H1 (cell line): ENCODE results near the gene SEMA3E.

Experiments
- CHD2 ChIP-seq: IDR thresholded peaks from 2 replicates; pipeline ENCODE4 v1.6.1; 2012; ENCODE audit warnings: low read length, improper control_type of control experiment
- TF ChIP-seq, protein P1 (sequence below), 3 experiments: IDR thresholded peaks; 1 replicate in 2 of 3; 2 replicates in 1 of 3; pipeline versions ENCODE4 v1.5.1 to v1.6.1; 2011; ENCODE audit warnings: low read length in 3 of 3, mild to moderate bottlenecking in 3 of 3, inconsistent platforms in 2 of 3, low read depth in 1 of 3, moderate library complexity in 1 of 3; ENCODE audit not compliant: insufficient read depth in 1 of 3; ENCODE audit errors: control extremely low read depth in 1 of 3

DNA sequence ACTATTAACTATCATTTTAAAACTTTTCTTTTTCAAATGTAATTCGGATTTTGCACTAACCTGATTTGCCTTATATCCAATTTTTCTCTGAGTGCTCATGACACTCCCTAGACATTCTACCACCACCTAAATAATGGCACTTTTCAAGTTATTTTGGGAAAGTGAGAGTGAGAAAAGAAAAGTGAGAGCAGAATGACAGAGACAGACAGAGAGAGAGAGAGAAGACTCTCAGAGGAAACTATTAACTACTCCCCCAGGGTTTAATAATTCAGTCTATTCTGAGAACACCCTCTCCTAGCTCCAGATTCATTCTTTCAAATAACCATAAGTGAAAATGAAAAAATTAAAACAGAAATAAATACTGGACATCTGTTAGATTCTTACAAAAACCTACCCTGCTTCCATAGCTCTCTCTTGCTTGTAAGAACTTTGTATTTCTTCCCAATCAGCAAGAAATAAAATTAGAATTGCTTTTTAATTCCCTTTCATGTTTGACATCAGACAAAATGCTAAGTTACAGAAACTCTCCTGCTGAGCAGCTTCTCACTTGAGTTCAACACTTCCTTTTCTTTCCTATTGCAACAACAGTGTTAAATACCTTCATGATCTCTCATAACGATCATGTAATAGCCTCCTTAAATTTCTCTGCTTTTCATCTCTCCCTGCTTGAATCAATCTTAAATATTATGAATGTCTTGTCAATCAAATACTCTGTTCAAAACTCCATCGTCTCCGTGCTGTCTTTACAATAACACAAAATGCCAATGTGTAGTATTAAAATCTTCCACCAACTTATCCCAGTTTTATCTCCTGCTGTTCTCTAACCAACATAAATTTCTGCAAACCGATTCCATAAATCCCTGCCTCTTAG lies 191.7 kb downstream of the SEMA3E start:
- TF ChIP-seq CHD2, result no peak
- TF ChIP-seq, protein P1, sequence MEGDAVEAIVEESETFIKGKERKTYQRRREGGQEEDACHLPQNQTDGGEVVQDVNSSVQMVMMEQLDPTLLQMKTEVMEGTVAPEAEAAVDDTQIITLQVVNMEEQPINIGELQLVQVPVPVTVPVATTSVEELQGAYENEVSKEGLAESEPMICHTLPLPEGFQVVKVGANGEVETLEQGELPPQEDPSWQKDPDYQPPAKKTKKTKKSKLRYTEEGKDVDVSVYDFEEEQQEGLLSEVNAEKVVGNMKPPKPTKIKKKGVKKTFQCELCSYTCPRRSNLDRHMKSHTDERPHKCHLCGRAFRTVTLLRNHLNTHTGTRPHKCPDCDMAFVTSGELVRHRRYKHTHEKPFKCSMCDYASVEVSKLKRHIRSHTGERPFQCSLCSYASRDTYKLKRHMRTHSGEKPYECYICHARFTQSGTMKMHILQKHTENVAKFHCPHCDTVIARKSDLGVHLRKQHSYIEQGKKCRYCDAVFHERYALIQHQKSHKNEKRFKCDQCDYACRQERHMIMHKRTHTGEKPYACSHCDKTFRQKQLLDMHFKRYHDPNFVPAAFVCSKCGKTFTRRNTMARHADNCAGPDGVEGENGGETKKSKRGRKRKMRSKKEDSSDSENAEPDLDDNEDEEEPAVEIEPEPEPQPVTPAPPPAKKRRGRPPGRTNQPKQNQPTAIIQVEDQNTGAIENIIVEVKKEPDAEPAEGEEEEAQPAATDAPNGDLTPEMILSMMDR (IDR thresholded peaks at IDR 0.05; ENCODE audit: control extremely low read depth in 1 of 3, insufficient read depth in 1 of 3, low read depth in 1 of 3, low read length in 3 of 3), result no peak
